ENCODE measurements around the gene CALCR.
A peak's percentile ranks its signal among the peaks of the same experiment; 100 is the strongest.

DNA sequence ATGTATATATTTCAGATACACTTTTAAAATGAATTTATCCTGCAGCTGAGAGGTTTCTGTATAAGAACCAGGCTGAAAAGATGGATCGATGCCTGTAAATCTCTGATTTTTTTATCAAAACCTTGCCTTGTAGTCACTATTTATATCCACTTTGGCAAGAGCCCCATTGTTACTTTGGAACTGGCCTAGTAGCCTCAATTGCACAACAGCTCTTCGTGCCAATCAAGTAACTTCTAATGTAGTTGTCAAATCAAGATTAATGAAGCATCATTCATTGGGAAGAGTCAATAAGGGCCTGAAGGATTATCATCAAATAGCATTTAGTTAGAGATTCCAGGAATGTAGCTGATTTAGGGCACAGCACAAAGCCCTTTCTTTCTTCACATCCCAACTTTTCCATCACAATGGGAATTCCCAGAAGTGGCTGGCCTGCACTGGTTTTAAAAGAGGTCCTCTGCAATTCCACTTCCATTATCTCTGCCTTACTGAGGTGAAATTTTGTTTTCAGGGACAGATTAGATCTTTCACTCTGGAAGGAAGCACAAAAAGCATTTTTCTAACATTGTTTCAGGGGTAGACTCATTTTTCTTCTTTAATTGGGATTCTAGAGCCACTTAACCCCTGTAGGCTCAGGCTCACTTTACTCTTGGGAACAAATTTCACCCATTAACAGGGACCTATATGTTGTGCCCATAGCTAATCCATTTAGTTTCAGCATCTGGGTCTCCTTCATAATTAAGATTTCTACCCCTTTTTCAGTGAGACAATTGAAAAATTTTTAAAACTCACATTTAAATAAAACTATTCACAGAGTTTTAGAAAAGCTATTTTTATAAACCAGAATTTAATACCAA lies 97.8 kb downstream of the CALCR start:
- TF ChIP-seq PPARA (CRISPR knock-in tag; IDR thresholded peaks at IDR 0.05; ENCODE audit: borderline replicate concordance) = no peak
- TF ChIP-seq, protein P1, sequence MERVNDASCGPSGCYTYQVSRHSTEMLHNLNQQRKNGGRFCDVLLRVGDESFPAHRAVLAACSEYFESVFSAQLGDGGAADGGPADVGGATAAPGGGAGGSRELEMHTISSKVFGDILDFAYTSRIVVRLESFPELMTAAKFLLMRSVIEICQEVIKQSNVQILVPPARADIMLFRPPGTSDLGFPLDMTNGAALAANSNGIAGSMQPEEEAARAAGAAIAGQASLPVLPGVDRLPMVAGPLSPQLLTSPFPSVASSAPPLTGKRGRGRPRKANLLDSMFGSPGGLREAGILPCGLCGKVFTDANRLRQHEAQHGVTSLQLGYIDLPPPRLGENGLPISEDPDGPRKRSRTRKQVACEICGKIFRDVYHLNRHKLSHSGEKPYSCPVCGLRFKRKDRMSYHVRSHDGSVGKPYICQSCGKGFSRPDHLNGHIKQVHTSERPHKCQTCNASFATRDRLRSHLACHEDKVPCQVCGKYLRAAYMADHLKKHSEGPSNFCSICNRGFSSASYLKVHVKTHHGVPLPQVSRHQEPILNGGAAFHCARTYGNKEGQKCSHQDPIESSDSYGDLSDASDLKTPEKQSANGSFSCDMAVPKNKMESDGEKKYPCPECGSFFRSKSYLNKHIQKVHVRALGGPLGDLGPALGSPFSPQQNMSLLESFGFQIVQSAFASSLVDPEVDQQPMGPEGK (CRISPR knock-in tag; IDR thresholded peaks at IDR 0.05; ENCODE audit: borderline replicate concordance) = no peak
- TF ChIP-seq TOX (CRISPR knock-in tag; IDR thresholded peaks at IDR 0.05; ENCODE audit: borderline replicate concordance) = no peak
- peak; percentile 66 for TF ChIP-seq ISL1 (CRISPR knock-in tag; IDR thresholded peaks at IDR 0.05)
- TF ChIP-seq, protein P2, sequence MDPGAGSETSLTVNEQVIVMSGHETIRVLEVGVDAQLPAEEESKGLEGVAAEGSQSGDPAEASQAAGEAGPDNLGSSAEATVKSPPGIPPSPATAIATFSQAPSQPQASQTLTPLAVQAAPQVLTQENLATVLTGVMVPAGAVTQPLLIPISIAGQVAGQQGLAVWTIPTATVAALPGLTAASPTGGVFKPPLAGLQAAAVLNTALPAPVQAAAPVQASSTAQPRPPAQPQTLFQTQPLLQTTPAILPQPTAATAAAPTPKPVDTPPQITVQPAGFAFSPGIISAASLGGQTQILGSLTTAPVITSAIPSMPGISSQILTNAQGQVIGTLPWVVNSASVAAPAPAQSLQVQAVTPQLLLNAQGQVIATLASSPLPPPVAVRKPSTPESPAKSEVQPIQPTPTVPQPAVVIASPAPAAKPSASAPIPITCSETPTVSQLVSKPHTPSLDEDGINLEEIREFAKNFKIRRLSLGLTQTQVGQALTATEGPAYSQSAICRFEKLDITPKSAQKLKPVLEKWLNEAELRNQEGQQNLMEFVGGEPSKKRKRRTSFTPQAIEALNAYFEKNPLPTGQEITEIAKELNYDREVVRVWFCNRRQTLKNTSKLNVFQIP (CRISPR knock-in tag; IDR thresholded peaks at IDR 0.05; ENCODE audit: borderline replicate concordance, low read depth) = no peak
- TF ChIP-seq, protein P3, sequence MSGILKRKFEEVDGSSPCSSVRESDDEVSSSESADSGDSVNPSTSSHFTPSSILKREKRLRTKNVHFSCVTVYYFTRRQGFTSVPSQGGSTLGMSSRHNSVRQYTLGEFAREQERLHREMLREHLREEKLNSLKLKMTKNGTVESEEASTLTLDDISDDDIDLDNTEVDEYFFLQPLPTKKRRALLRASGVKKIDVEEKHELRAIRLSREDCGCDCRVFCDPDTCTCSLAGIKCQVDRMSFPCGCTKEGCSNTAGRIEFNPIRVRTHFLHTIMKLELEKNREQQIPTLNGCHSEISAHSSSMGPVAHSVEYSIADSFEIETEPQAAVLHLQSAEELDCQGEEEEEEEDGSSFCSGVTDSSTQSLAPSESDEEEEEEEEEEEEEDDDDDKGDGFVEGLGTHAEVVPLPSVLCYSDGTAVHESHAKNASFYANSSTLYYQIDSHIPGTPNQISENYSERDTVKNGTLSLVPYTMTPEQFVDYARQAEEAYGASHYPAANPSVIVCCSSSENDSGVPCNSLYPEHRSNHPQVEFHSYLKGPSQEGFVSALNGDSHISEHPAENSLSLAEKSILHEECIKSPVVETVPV (CRISPR knock-in tag; IDR thresholded peaks at IDR 0.05) = no peak
- no peak for TF ChIP-seq RARB (CRISPR knock-in tag; IDR thresholded peaks at IDR 0.05)
- TF ChIP-seq BACH2 (CRISPR knock-in tag; IDR thresholded peaks at IDR 0.05; ENCODE audit: borderline replicate concordance) = no peak
- TF ChIP-seq ZFP30 (CRISPR knock-in tag; IDR thresholded peaks at IDR 0.05) = no peak
- no peak for TF ChIP-seq OSR1 (CRISPR knock-in tag; IDR thresholded peaks at IDR 0.05)
- TF ChIP-seq, protein P4, sequence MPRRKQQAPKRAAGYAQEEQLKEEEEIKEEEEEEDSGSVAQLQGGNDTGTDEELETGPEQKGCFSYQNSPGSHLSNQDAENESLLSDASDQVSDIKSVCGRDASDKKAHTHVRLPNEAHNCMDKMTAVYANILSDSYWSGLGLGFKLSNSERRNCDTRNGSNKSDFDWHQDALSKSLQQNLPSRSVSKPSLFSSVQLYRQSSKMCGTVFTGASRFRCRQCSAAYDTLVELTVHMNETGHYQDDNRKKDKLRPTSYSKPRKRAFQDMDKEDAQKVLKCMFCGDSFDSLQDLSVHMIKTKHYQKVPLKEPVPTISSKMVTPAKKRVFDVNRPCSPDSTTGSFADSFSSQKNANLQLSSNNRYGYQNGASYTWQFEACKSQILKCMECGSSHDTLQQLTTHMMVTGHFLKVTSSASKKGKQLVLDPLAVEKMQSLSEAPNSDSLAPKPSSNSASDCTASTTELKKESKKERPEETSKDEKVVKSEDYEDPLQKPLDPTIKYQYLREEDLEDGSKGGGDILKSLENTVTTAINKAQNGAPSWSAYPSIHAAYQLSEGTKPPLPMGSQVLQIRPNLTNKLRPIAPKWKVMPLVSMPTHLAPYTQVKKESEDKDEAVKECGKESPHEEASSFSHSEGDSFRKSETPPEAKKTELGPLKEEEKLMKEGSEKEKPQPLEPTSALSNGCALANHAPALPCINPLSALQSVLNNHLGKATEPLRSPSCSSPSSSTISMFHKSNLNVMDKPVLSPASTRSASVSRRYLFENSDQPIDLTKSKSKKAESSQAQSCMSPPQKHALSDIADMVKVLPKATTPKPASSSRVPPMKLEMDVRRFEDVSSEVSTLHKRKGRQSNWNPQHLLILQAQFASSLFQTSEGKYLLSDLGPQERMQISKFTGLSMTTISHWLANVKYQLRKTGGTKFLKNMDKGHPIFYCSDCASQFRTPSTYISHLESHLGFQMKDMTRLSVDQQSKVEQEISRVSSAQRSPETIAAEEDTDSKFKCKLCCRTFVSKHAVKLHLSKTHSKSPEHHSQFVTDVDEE (CRISPR knock-in tag; IDR thresholded peaks at IDR 0.05) = no peak
- TF ChIP-seq ZNF8 (CRISPR knock-in tag; IDR thresholded peaks at IDR 0.05) = no peak
- TF ChIP-seq, protein P5, sequence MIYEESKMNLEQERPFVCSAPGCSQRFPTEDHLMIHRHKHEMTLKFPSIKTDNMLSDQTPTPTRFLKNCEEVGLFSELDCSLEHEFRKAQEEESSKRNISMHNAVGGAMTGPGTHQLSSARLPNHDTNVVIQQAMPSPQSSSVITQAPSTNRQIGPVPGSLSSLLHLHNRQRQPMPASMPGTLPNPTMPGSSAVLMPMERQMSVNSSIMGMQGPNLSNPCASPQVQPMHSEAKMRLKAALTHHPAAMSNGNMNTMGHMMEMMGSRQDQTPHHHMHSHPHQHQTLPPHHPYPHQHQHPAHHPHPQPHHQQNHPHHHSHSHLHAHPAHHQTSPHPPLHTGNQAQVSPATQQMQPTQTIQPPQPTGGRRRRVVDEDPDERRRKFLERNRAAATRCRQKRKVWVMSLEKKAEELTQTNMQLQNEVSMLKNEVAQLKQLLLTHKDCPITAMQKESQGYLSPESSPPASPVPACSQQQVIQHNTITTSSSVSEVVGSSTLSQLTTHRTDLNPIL (CRISPR knock-in tag; IDR thresholded peaks at IDR 0.05; ENCODE audit: low read depth) = no peak
- no peak for TF ChIP-seq ZNF565 (CRISPR knock-in tag; conservative IDR thresholded peaks at IDR 0.05; ENCODE audit: low read depth)
